ENCODE results near the gene CLN6.

The CLN6 gene

DNA sequence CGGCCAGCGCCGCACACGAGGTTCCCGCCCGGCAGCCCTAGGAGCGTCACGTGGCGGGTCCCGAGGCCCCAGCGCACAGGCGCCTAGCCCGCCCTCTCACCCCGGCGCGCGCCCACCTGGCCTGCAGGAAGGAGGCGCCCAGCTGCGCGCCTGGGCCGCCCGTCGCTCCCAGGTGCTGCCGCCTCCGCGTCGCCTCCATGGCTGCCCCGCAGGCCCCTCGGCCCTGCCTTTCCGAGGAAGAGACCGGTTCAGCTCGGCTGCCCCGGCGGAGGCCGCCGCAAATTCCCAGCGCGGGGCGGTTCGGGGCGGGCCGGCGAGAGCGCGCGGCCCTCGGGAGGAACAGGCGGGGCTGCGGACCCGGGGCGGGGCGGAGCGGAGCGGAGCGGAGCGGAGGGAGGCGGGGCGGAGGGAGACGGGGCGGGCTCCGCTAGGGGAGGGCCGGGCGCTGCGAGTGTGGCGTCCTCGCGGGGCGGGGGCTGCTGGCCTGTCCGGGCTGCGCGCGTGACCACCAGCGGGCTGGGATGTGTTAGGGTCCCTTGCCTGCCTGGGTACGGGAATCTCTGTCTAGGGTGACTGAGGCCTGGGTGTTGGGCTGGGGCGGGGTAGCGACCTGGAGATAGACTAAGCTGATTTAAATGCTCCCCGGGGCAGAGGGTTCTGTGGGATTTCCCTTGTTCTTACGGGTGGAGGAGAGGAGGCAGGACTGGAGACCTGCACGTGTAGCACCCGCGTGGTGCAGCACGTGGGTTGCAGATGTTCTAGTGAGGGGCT lies at the start of gene CLN6:
CLN6 (minus strand) TSS at position 343 of the 771 bp plus-strand sequence; CDS start at position 199, 144 bp downstream.
- peak; percentile 90 for DNase-seq

- DNase-seq, result no peak
Observed at GRCh38 chr15:68278595-68279405, 49.3 kb upstream of the CLN6 start.

GRCh38 chr15:68278345-68278594 lies 48.7 kb upstream of the CLN6 start:
- DNase-seq, result peak; percentile 85

GRCh38 chr15:68277603-68278344 lies 48.2 kb upstream of the CLN6 start, which contains the start of gene FEM1B:
Gene FEM1B (plus strand): TSS chr15:68277745. CDS start chr15:68278418, 673 bp downstream.
- peak; percentile 93 for DNase-seq

GRCh38 chr15:68277131-68277602 lies 47.6 kb upstream of the CLN6 start:
- DNase-seq, result no peak

GRCh38 chr15:68276668-68277067 lies 47.1 kb upstream of the CLN6 start:
- DNase-seq, result no peak

GRCh38 chr15:68275165-68275746 lies 45.7 kb upstream of the CLN6 start:
- no peak for DNase-seq

GRCh38 chr15:68274201-68274848 lies 44.8 kb upstream of the CLN6 start:
- DNase-seq, result no peak

GRCh38 chr15:68272721-68273271 lies 43.3 kb upstream of the CLN6 start:
- no peak for DNase-seq

- DNase-seq, result no peak
Observed at GRCh38 chr15:68271854-68272471, 42.4 kb upstream of the CLN6 start.

DNA sequence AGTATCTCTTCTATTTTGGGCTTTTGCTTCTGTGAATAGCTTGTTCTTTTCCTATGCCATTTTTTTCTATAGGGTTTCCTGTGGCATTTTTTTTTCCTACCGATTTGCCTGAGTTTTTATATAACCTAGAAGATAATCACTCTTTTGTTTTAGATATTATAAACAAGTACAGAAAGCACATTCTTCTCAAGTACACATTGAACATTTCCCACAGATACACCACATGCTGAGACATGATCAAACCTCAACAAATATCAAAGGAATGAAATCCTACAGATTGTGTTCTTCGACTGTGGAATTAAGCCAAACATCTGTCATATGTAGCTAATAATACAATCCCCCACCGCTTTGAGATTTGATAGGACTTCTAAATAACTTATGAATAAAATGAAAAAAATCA lies 38.9 kb upstream of the CLN6 start:
- DNase-seq, result no peak

DNA sequence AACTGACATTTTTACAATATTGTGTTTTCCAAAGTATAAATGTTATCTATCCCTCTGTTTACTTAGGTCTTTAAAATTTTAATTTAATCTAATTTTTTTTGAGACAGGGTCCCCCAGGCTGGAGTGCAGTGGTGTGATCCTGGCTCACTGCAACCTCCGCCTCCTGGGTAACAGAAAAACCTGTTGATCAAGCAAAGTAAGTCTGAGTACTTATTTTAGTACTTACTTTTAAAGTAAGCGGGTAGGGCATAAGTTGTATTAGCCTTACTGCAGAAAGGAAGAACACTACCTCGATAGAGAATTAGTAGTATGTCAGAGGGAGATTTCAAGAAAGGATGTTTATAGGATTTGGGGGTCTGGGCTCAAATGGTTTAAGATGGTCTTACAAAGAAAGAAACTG lies 36.1 kb upstream of the CLN6 start:
- DNase-seq, result no peak

- no peak for DNase-seq
Observed at GRCh38 chr15:68265081-68265480, 35.6 kb upstream of the CLN6 start.

GRCh38 chr15:68264282-68264681 lies 34.8 kb upstream of the CLN6 start:
- DNase-seq, result no peak

DNA sequence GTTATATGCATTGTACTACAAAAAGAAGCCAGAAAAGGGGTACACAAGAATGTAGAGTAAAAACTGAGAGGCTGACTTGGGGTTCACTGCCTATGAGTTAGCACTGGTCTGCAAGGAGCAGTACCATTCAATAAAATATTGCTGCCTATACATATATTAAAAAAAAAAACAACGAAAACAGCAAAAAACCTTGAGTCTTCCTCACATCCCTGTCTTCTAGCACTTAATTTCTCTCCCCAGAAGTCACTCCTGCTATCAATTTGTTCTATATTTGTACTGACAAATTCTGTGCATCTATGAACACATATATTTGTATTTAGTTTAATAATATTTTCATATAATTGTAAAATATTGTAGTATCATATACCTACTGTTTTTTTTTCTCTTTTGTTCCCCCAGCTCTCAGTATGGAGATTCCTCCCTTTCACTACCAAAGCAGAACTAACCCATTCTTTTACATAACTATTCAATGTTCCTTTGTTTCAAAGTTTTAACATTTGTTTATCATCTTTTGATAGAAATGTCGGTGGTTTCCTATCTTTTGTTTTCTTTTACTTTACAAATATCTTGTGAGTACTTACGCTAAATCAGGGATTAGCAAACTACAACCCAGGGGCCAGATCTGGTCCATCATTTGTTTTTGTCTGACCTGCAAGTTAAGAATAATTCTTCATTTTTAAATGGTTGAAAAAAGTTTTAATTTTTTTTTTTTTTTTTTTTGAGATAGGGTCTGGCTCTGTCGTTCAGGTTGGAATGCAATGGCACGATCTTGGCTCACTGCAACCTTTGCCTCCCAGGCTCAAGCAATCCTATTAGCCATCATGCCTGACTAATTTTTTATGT lies 33.2 kb upstream of the CLN6 start:
- DNase-seq, result no peak

DNA sequence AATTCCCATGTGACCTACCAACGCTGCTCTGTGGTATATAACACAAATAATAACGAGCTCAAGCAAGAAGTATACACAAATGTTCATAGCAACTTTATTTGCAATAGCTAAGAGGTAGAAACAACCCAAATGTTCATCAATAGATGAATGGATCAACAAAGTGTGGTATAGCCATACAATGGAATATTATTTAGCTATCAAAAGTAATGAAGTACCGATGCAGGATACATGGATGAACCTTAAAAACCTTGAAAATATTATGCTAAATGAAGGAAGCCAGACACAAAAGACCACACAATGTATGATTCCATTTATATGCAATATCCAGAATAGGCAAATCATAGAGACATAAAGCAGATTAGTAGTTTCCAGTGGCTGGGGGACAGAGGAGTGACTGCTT lies 32.5 kb upstream of the CLN6 start:
- DNase-seq, result no peak

- DNase-seq, result no peak
Observed at GRCh38 chr15:68261241-68261640, 31.7 kb upstream of the CLN6 start.

- DNase-seq, result no peak
Observed at GRCh38 chr15:68259883-68260282, 30.4 kb upstream of the CLN6 start.

- DNase-seq, result no peak
Observed at GRCh38 chr15:68258692-68259091, 29.2 kb upstream of the CLN6 start.

DNA sequence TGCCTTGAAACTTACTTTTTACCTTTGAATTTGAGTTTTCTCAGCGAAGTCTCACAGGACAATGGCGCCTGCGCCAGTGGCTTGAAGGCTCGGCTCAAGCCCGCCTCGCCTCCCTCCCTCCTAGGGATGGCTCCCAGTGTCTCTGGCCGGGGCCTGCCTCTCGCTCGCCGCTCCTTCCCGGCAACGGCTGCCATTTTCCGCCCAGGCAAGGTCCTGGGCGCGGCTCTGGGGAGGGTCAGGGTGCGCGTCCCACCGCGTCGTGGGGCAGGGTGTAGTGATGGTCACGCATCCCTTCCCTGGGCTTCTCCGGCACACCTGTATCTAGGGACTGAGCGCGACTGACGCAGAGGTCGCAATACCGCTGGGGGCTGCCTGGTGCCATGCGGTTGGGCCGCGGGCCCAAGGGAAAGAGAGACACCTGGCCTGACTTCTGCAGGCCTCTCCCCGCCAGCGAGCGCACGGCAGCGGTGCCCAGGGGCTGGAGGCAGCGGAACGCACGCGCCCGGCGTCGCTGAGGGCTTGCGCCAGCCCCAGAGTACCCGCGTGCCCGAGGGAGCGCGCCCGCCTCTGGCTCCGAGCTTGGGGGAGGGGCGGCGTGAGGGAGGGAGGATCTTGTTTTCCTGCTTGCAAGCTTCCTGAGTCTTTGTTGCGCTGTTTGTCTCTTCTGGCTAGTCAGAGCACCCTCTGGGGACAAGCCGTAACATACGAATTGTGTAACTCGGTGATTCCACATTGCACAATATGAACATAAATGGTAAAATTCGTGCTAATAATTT lies 27.3 kb upstream of the CLN6 start:
- DNase-seq, result peak; percentile 80
